H9 (cell line): ENCODE results near the gene USP7. TPM values are rescaled to one million over a fixed set of nuclear protein-coding genes. Genes with fewer than 3 reads are reported as not detected.

Source experiments
- DNase-seq: peaks from one replicate; pipeline ENCODE4 v3.0.0-alpha.2; 2017
- H2AFZ ChIP-seq: one replicate; pipeline ENCODE4 v1.6.1; 2013; ENCODE audit warnings: mild to moderate bottlenecking, low read length, control low read depth, moderate library complexity
- H2AK5ac ChIP-seq: 2 replicates; pipeline ENCODE4 v1.6.1; 2013; ENCODE audit warnings: low read length, control low read depth, mixed read lengths; ENCODE audit not compliant: insufficient read length
- H2BK120ac ChIP-seq: one replicate; pipeline ENCODE4 v1.6.1; 2013; ENCODE audit warnings: low read depth, mild to moderate bottlenecking, low read length, control low read depth, inconsistent platforms; ENCODE audit not compliant: poor library complexity, severe bottlenecking
- H2BK12ac ChIP-seq: 2 replicates; pipeline ENCODE4 v1.6.1; 2013; ENCODE audit warnings: low read length, control low read depth, mixed read lengths, low read depth; ENCODE audit not compliant: insufficient read length
- H2BK15ac ChIP-seq: 2 replicates; pipeline ENCODE4 v1.6.1; 2013; ENCODE audit warnings: low read depth, low read length, control low read depth
- H2BK20ac ChIP-seq: one replicate; pipeline ENCODE4 v1.6.1; 2013; ENCODE audit warnings: low read depth, mild to moderate bottlenecking, low read length, control low read depth, inconsistent platforms; ENCODE audit not compliant: poor library complexity, severe bottlenecking
- H2BK5ac ChIP-seq: 2 replicates; pipeline ENCODE4 v1.6.1; 2013; ENCODE audit warnings: low read length, control low read depth, mixed read lengths; ENCODE audit not compliant: insufficient read length
- H3K14ac ChIP-seq: 2 replicates; pipeline ENCODE4 v1.6.1; 2013; ENCODE audit warnings: low read length, control low read depth; ENCODE audit not compliant: insufficient read depth
- H3K18ac ChIP-seq: 2 replicates; pipeline ENCODE4 v1.6.1; 2013; ENCODE audit warnings: low read depth, mild to moderate bottlenecking, mixed read lengths, low read length, control low read depth; ENCODE audit not compliant: insufficient read length
- H3K23ac ChIP-seq: 2 replicates; pipeline ENCODE4 v1.6.1; 2013; ENCODE audit warnings: low read length, control low read depth, mixed read lengths, low read depth; ENCODE audit not compliant: insufficient read length
- H3K23me2 ChIP-seq: 2 replicates; pipeline ENCODE4 v1.6.1; 2013; ENCODE audit warnings: low read depth, mild to moderate bottlenecking, mixed read lengths, low read length, control low read depth; ENCODE audit not compliant: insufficient read length, poor library complexity, severe bottlenecking
- H3K27ac ChIP-seq: 2 replicates; pipeline ENCODE4 v1.5.1; 2013; ENCODE audit warnings: low read length, control low read depth, mixed read lengths, low read depth; ENCODE audit not compliant: insufficient read length
- H3K27me3 ChIP-seq: 2 replicates; pipeline ENCODE4 v1.6.1; 2013; ENCODE audit warnings: low read length, control low read depth, inconsistent platforms; ENCODE audit not compliant: insufficient read depth
- H3K4ac ChIP-seq: 2 replicates; pipeline ENCODE4 v1.6.1; 2013; ENCODE audit warnings: low read depth, mild to moderate bottlenecking, control low read depth, inconsistent platforms, low read length, moderate library complexity
- H3K4me1 ChIP-seq: 2 replicates; pipeline ENCODE4 v1.6.1; 2013; ENCODE audit warnings: low read length, control low read depth, inconsistent platforms; ENCODE audit not compliant: insufficient read depth
- H3K4me2 ChIP-seq: 2 replicates; pipeline ENCODE4 v1.6.1; 2013; ENCODE audit warnings: low read length, control low read depth, mixed read lengths; ENCODE audit not compliant: insufficient read length, insufficient read depth
- H3K56ac ChIP-seq: 2 replicates; pipeline ENCODE4 v1.6.1; 2013; ENCODE audit warnings: low read depth, mild to moderate bottlenecking, mixed read lengths, low read length, control low read depth; ENCODE audit not compliant: insufficient read length
- H3K79me1 ChIP-seq: 2 replicates; pipeline ENCODE4 v1.6.1; 2013; ENCODE audit warnings: low read depth, mild to moderate bottlenecking, moderate library complexity, low read length, control low read depth, inconsistent platforms; ENCODE audit not compliant: insufficient read depth, poor library complexity, severe bottlenecking
- H3K79me2 ChIP-seq: 2 replicates; pipeline ENCODE4 v1.6.1; 2013; ENCODE audit warnings: low read length, control low read depth, inconsistent platforms; ENCODE audit not compliant: insufficient read depth
- H3K9ac ChIP-seq: 2 replicates; pipeline ENCODE4 v1.6.1; 2013; ENCODE audit warnings: low read length, control low read depth, mixed read lengths; ENCODE audit not compliant: insufficient read length; ENCODE audit errors: extremely low read depth
- H3K9me3 ChIP-seq: one replicate; pipeline ENCODE4 v1.6.1; 2013; ENCODE audit warnings: low read depth, low read length, inconsistent platforms; ENCODE audit not compliant: control insufficient read depth
- H3T11ph ChIP-seq: one replicate; pipeline ENCODE4 v1.6.1; 2013; ENCODE audit warnings: mild to moderate bottlenecking, low read length, control low read depth, inconsistent platforms
- H4K20me1 ChIP-seq: one replicate; pipeline ENCODE4 v1.6.1; 2013; ENCODE audit not compliant: control insufficient read depth, insufficient read length, insufficient read depth
- H4K5ac ChIP-seq: 2 replicates; pipeline ENCODE4 v1.6.1; 2013; ENCODE audit warnings: low read depth, mild to moderate bottlenecking, mixed read lengths, low read length, control low read depth; ENCODE audit not compliant: insufficient read length
- H4K8ac ChIP-seq: replicated peaks from 2 replicates; pipeline ENCODE4 v1.6.1; 2013; ENCODE audit warnings: low read length, control low read depth, mixed read lengths, low read depth; ENCODE audit not compliant: insufficient read length
- H4K91ac ChIP-seq: 2 replicates; pipeline ENCODE4 v1.6.1; 2013; ENCODE audit warnings: low read depth, mild to moderate bottlenecking, moderate library complexity, mixed read lengths, low read length, control low read depth; ENCODE audit not compliant: insufficient read length
- H3K27ac Mint-ChIP-seq, 3 experiments: 2 replicates in 2 of 3; 3 replicates in 1 of 3; pipeline ENCODE4 v1.8.0; 2020 to 2021; ENCODE audit warnings: mixed read lengths in 3 of 3, mild to moderate bottlenecking in 1 of 3, moderate library complexity in 1 of 3
- H3K27me3 Mint-ChIP-seq: 2 replicates; pipeline ENCODE4 v1.8.0; 2021; ENCODE audit warnings: low read depth, mild to moderate bottlenecking, moderate library complexity, mixed read lengths
- H3K36me3 Mint-ChIP-seq, 3 experiments: 2 replicates in 2 of 3; 3 replicates in 1 of 3; pipeline ENCODE4 v1.8.0; 2020 to 2021; ENCODE audit warnings: low read depth in 3 of 3, mixed read lengths in 3 of 3; ENCODE audit not compliant: insufficient read depth in 1 of 3
- H3K4me1 Mint-ChIP-seq, 2 experiments: 2 replicates each; pipeline ENCODE4 v1.8.0; 2020; ENCODE audit warnings: mixed read lengths in 2 of 2
- H3K4me3 Mint-ChIP-seq, 2 experiments: 2 replicates in 1 of 2; 3 replicates in 1 of 2; pipeline ENCODE4 v1.8.0; 2020 to 2021; ENCODE audit warnings: mild to moderate bottlenecking in 2 of 2, mixed read lengths in 2 of 2, moderate library complexity in 1 of 2
- H3K9me3 Mint-ChIP-seq, 2 experiments: 2 replicates in 1 of 2; 3 replicates in 1 of 2; pipeline ENCODE4 v1.8.0; 2020; ENCODE audit warnings: mild to moderate bottlenecking in 2 of 2, mixed read lengths in 2 of 2, moderate library complexity in 1 of 2
- WGBS: extraction: QIAGEN DNeasy Blood & Tissue Kit; methylation state at CpG from one replicate; pipeline ENCODE4 v1.1.7; 2013; ENCODE audit warnings: missing lambda C conversion rate, low lambda C conversion rate, mixed read lengths; ENCODE audit not compliant: insufficient read length; ENCODE audit errors: extremely low coverage; 5-methylcytosine and 5-hydroxymethylcytosine counted together
- total RNA-seq: library from RNA; stranded (reverse); gene quantifications from 2 replicates; pipeline ENCODE4 v1.2.1, GENCODE V29; 2021
- TF ChIP-seq, protein P1 (sequence below): fragments of 200-600 bp; sonication (generic); conservative IDR thresholded peaks from 3 replicates; pipeline ENCODE4 v1.8.0; 2021; ENCODE audit warnings: antibody characterized with exemption, mild to moderate bottlenecking

The USP7 gene
- total RNA-seq, 1 experiment from 2014 or later = 192 TPM

- Histone ChIP-seq H4K8ac (no peak overlapping the region), H3K79me2 (0 out of 2 replicates have a peak, but pooled peaks cover 3% of the 10 kb centered on the region), H3K4me2 (no peak overlapping the region), H3T11ph (no peak overlapping the region), H2BK5ac (no peak overlapping the region), H3K56ac (no peak overlapping the region), H3K4me1 (no peaks in the 10 kb centered on the region), H3K18ac (no peak overlapping the region), H3K9me3 (no peaks in the 10 kb centered on the region), H2AFZ (no peak overlapping the region), H2BK15ac (no peak overlapping the region), H4K91ac (no peak overlapping the region), H3K14ac (no peak overlapping the region), H2AK5ac (no peak overlapping the region), H3K9ac (no peak overlapping the region), H3K4ac (no peak overlapping the region), H2BK20ac (no peak overlapping the region), H3K27ac (no peak overlapping the region), H4K5ac (no peak overlapping the region), H3K27me3 (no peaks in the 10 kb centered on the region), H3K23me2 (no peaks in the 10 kb centered on the region), H2BK12ac (no peak overlapping the region), H4K20me1 (no peaks in the 10 kb centered on the region), H2BK120ac (no peak overlapping the region), H3K79me1 (peaks cover under 1% of the 10 kb centered on the region), H3K23ac (no peak overlapping the region)
- no peak for DNase-seq
- no peak overlapping the region for H3K27ac Mint-ChIP-seq
- WGBS = no CpG with 5 or more reads among the region's 5 CpGs
- TF ChIP-seq, protein P1, sequence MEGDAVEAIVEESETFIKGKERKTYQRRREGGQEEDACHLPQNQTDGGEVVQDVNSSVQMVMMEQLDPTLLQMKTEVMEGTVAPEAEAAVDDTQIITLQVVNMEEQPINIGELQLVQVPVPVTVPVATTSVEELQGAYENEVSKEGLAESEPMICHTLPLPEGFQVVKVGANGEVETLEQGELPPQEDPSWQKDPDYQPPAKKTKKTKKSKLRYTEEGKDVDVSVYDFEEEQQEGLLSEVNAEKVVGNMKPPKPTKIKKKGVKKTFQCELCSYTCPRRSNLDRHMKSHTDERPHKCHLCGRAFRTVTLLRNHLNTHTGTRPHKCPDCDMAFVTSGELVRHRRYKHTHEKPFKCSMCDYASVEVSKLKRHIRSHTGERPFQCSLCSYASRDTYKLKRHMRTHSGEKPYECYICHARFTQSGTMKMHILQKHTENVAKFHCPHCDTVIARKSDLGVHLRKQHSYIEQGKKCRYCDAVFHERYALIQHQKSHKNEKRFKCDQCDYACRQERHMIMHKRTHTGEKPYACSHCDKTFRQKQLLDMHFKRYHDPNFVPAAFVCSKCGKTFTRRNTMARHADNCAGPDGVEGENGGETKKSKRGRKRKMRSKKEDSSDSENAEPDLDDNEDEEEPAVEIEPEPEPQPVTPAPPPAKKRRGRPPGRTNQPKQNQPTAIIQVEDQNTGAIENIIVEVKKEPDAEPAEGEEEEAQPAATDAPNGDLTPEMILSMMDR = no peak
- no peaks in the 10 kb centered on the region for H3K27me3 Mint-ChIP-seq
- H3K4me3 Mint-ChIP-seq = no peak overlapping the region
- H3K36me3 Mint-ChIP-seq = peaks cover 68 to 95% (median 93%) of the 10 kb centered on the region in 3 experiments
- no peaks in the 10 kb centered on the region for H3K9me3 Mint-ChIP-seq
- H3K4me1 Mint-ChIP-seq = peaks cover 1 to 6% of the 10 kb centered on the region in 2 experiments; a peak in 3 of 4 replicates
These were observed 47.0 kb downstream of the USP7 start for GRCh38 chr16:8916541-8917225.
